ENCODE measurements around the gene RAB39B.
A peak's percentile ranks its signal among the peaks of the same experiment; 100 is the strongest.
"Not testable (repeated sequence)": the region's sequence is repeated elsewhere in the genome, so short reads cannot be mapped to it uniquely, and the experiment has no call there.

Gene RAB39B

GRCh38 chrX:155247497-155247896, 16.8 kb downstream of the RAB39B start:
- Histone ChIP-seq H3K4me1 (ENCODE audit: control insufficient read depth in 2 of 2, insufficient read depth in 2 of 2, low read length in 2 of 2) (no peaks in the 10 kb centered on the region), H3K27me3 (ENCODE audit: control insufficient read depth in 2 of 2, insufficient read depth in 2 of 2, low read length in 2 of 2) (no peaks in the 10 kb centered on the region), H3K4me3 (ENCODE audit: low read length in 2 of 2) (no peak overlapping the region), H3K36me3 (ENCODE audit: control insufficient read depth in 2 of 2, insufficient read depth in 2 of 2, low read length in 2 of 2) (no peaks in the 10 kb centered on the region), H3K9me3 (ENCODE audit: control insufficient read depth in 2 of 2, low read length in 2 of 2) (no peaks in the 10 kb centered on the region), H3K27ac (ENCODE audit: low read depth in 2 of 2, low read length in 2 of 2) (no peak overlapping the region), H3K9ac (ENCODE audit: low read depth in 1 of 2, low read length in 2 of 2) (no peak overlapping the region)

GRCh38 chrX:155246748-155247147, 17.5 kb downstream of the RAB39B start:
- no peaks in the 10 kb centered on the region for H3K36me3 ChIP-seq (ENCODE audit: control insufficient read depth in 2 of 2, insufficient read depth in 2 of 2, low read length in 2 of 2)
- H3K9me3 ChIP-seq (ENCODE audit: control insufficient read depth in 2 of 2, low read length in 2 of 2), result no peaks in the 10 kb centered on the region
- H3K27me3 ChIP-seq (ENCODE audit: control insufficient read depth in 2 of 2, insufficient read depth in 2 of 2, low read length in 2 of 2), result no peaks in the 10 kb centered on the region
- no peak overlapping the region for H3K4me3 ChIP-seq (ENCODE audit: low read length in 2 of 2)
- H3K27ac ChIP-seq (ENCODE audit: low read depth in 2 of 2, low read length in 2 of 2), result no peak overlapping the region
- H3K9ac ChIP-seq (ENCODE audit: low read depth in 1 of 2, low read length in 2 of 2), result no peak overlapping the region
- no peaks in the 10 kb centered on the region for H3K4me1 ChIP-seq (ENCODE audit: control insufficient read depth in 2 of 2, insufficient read depth in 2 of 2, low read length in 2 of 2)

GRCh38 chrX:155242300-155242699, 22.0 kb downstream of the RAB39B start:
- Histone ChIP-seq H3K4me1 (ENCODE audit: control insufficient read depth in 2 of 2, insufficient read depth in 2 of 2, low read length in 2 of 2) (no peaks in the 10 kb centered on the region), H3K9me3 (ENCODE audit: control insufficient read depth in 2 of 2, low read length in 2 of 2) (no peaks in the 10 kb centered on the region), H3K27ac (ENCODE audit: low read depth in 2 of 2, low read length in 2 of 2) (no peak overlapping the region), H3K4me3 (ENCODE audit: low read length in 2 of 2) (no peak overlapping the region), H3K27me3 (ENCODE audit: control insufficient read depth in 2 of 2, insufficient read depth in 2 of 2, low read length in 2 of 2) (no peaks in the 10 kb centered on the region), H3K9ac (ENCODE audit: low read depth in 1 of 2, low read length in 2 of 2) (no peak overlapping the region), H3K36me3 (ENCODE audit: control insufficient read depth in 2 of 2, insufficient read depth in 2 of 2, low read length in 2 of 2) (peaks cover 2 to 7% of the 10 kb centered on the region in 2 donors)

GRCh38 chrX:155237719-155238118, 26.6 kb downstream of the RAB39B start:
- Histone ChIP-seq H3K27me3 (ENCODE audit: control insufficient read depth in 2 of 2, insufficient read depth in 2 of 2, low read length in 2 of 2) (no peaks in the 10 kb centered on the region), H3K9ac (ENCODE audit: low read depth in 1 of 2, low read length in 2 of 2) (no peak overlapping the region), H3K4me3 (ENCODE audit: low read length in 2 of 2) (no peak overlapping the region), H3K36me3 (ENCODE audit: control insufficient read depth in 2 of 2, insufficient read depth in 2 of 2, low read length in 2 of 2) (peaks cover 6 to 7% of the 10 kb centered on the region in 2 donors), H3K27ac (ENCODE audit: low read depth in 2 of 2, low read length in 2 of 2) (no peak overlapping the region), H3K4me1 (ENCODE audit: control insufficient read depth in 2 of 2, insufficient read depth in 2 of 2, low read length in 2 of 2) (no peaks in the 10 kb centered on the region), H3K9me3 (ENCODE audit: control insufficient read depth in 2 of 2, low read length in 2 of 2) (no peaks in the 10 kb centered on the region)

- Histone ChIP-seq H3K36me3 (ENCODE audit: control insufficient read depth in 2 of 2, insufficient read depth in 2 of 2, low read length in 2 of 2) (peaks cover 7 to 10% of the 10 kb centered on the region in 2 donors), H3K27me3 (ENCODE audit: control insufficient read depth in 2 of 2, insufficient read depth in 2 of 2, low read length in 2 of 2) (no peaks in the 10 kb centered on the region), H3K4me3 (ENCODE audit: low read length in 2 of 2) (no peak overlapping the region), H3K4me1 (ENCODE audit: control insufficient read depth in 2 of 2, insufficient read depth in 2 of 2, low read length in 2 of 2) (no peaks in the 10 kb centered on the region), H3K9ac (ENCODE audit: low read depth in 1 of 2, low read length in 2 of 2) (no peak overlapping the region), H3K9me3 (ENCODE audit: control insufficient read depth in 2 of 2, low read length in 2 of 2) (no peaks in the 10 kb centered on the region), H3K27ac (ENCODE audit: low read depth in 2 of 2, low read length in 2 of 2) (no peak overlapping the region)
Observed at GRCh38 chrX:155235891-155236290, 28.4 kb downstream of the RAB39B start.

- Histone ChIP-seq H3K36me3 (ENCODE audit: control insufficient read depth in 2 of 2, insufficient read depth in 2 of 2, low read length in 2 of 2) (peaks cover 18 to 21% of the 10 kb centered on the region in 2 donors), H3K9ac (ENCODE audit: low read depth in 1 of 2, low read length in 2 of 2) (no peak overlapping the region)
Observed at GRCh38 chrX:155231163-155231562, 33.1 kb downstream of the RAB39B start.

GRCh38 chrX:155225774-155226173, 38.5 kb downstream of the RAB39B start:
- no peaks in the 10 kb centered on the region for H3K4me1 ChIP-seq (ENCODE audit: control insufficient read depth in 2 of 2, insufficient read depth in 2 of 2, low read length in 2 of 2)
- H3K36me3 ChIP-seq (ENCODE audit: control insufficient read depth in 2 of 2, insufficient read depth in 2 of 2, low read length in 2 of 2), result peaks cover 15 to 21% of the 10 kb centered on the region in 2 donors
- no peaks in the 10 kb centered on the region for H3K9me3 ChIP-seq (ENCODE audit: control insufficient read depth in 2 of 2, low read length in 2 of 2)
- no peaks in the 10 kb centered on the region for H3K27me3 ChIP-seq (ENCODE audit: control insufficient read depth in 2 of 2, insufficient read depth in 2 of 2, low read length in 2 of 2)
- H3K9ac ChIP-seq (ENCODE audit: low read depth in 1 of 2, low read length in 2 of 2), result no peak overlapping the region
- H3K4me3 ChIP-seq (ENCODE audit: low read length in 2 of 2), result no peak overlapping the region
- no peak overlapping the region for H3K27ac ChIP-seq (ENCODE audit: low read depth in 2 of 2, low read length in 2 of 2)

More at GRCh38 chrX:155231163-155231562, 33.1 kb downstream of the RAB39B start:
- Histone ChIP-seq H3K9me3 (ENCODE audit: control insufficient read depth in 2 of 2, low read length in 2 of 2) (no peaks in the 10 kb centered on the region), H3K27me3 (ENCODE audit: control insufficient read depth in 2 of 2, insufficient read depth in 2 of 2, low read length in 2 of 2) (no peaks in the 10 kb centered on the region), H3K27ac (ENCODE audit: low read depth in 2 of 2, low read length in 2 of 2) (no peak overlapping the region), H3K4me1 (ENCODE audit: control insufficient read depth in 2 of 2, insufficient read depth in 2 of 2, low read length in 2 of 2) (no peaks in the 10 kb centered on the region), H3K4me3 (ENCODE audit: low read length in 2 of 2) (no peak overlapping the region)

- not testable (repeated sequence) for H3K9me3 ChIP-seq (ENCODE audit: control insufficient read depth in 2 of 2, low read length in 2 of 2); H3K9ac ChIP-seq (ENCODE audit: low read depth in 1 of 2, low read length in 2 of 2); H3K4me3 ChIP-seq (ENCODE audit: low read length in 2 of 2); H3K27ac ChIP-seq (ENCODE audit: low read depth in 2 of 2, low read length in 2 of 2); H3K27me3 ChIP-seq (ENCODE audit: control insufficient read depth in 2 of 2, insufficient read depth in 2 of 2, low read length in 2 of 2); H3K4me1 ChIP-seq (ENCODE audit: control insufficient read depth in 2 of 2, insufficient read depth in 2 of 2, low read length in 2 of 2)
- peaks cover 11% of the 10 kb centered on the region in 2 donors for H3K36me3 ChIP-seq (ENCODE audit: control insufficient read depth in 2 of 2, insufficient read depth in 2 of 2, low read length in 2 of 2)
Observed at GRCh38 chrX:155223746-155224145, 40.5 kb downstream of the RAB39B start.

GRCh38 chrX:155221351-155221750, 42.9 kb downstream of the RAB39B start:
- Histone ChIP-seq H3K36me3 (ENCODE audit: control insufficient read depth in 2 of 2, insufficient read depth in 2 of 2, low read length in 2 of 2) (peaks cover 0 to 4% of the 10 kb centered on the region in 2 donors), H3K9ac (ENCODE audit: low read depth in 1 of 2, low read length in 2 of 2) (no peak overlapping the region), H3K27me3 (ENCODE audit: control insufficient read depth in 2 of 2, insufficient read depth in 2 of 2, low read length in 2 of 2) (no peaks in the 10 kb centered on the region), H3K4me3 (ENCODE audit: low read length in 2 of 2) (no peak overlapping the region), H3K27ac (ENCODE audit: low read depth in 2 of 2, low read length in 2 of 2) (no peak overlapping the region), H3K9me3 (ENCODE audit: control insufficient read depth in 2 of 2, low read length in 2 of 2) (no peaks in the 10 kb centered on the region), H3K4me1 (ENCODE audit: control insufficient read depth in 2 of 2, insufficient read depth in 2 of 2, low read length in 2 of 2) (peaks cover 2 to 3% of the 10 kb centered on the region in 2 donors)

GRCh38 chrX:155218777-155219176, 45.5 kb downstream of the RAB39B start:
- H3K4me1 ChIP-seq (ENCODE audit: control insufficient read depth in 2 of 2, insufficient read depth in 2 of 2, low read length in 2 of 2), result peaks cover 2 to 3% of the 10 kb centered on the region in 2 donors
- H3K27ac ChIP-seq (ENCODE audit: low read depth in 2 of 2, low read length in 2 of 2), result no peak overlapping the region
- no peaks in the 10 kb centered on the region for H3K9me3 ChIP-seq (ENCODE audit: control insufficient read depth in 2 of 2, low read length in 2 of 2)
- H3K4me3 ChIP-seq (ENCODE audit: low read length in 2 of 2), result no peak overlapping the region
- peaks cover 0 to 3% of the 10 kb centered on the region in 2 donors for H3K36me3 ChIP-seq (ENCODE audit: control insufficient read depth in 2 of 2, insufficient read depth in 2 of 2, low read length in 2 of 2)
- H3K27me3 ChIP-seq (ENCODE audit: control insufficient read depth in 2 of 2, insufficient read depth in 2 of 2, low read length in 2 of 2), result no peaks in the 10 kb centered on the region
- no peak overlapping the region for H3K9ac ChIP-seq (ENCODE audit: low read depth in 1 of 2, low read length in 2 of 2)

GRCh38 chrX:155216940-155217440, 47.3 kb downstream of the RAB39B start:
- peaks cover 2 to 3% of the 10 kb centered on the region in 2 donors for H3K4me1 ChIP-seq (ENCODE audit: control insufficient read depth in 2 of 2, insufficient read depth in 2 of 2, low read length in 2 of 2)
- peak overlapping the region in 1 of 2 donors; percentile 79 for H3K27ac ChIP-seq (ENCODE audit: low read depth in 2 of 2, low read length in 2 of 2)
- peak overlapping the region; percentile 15 to 69 for H3K9ac ChIP-seq (ENCODE audit: low read depth in 1 of 2, low read length in 2 of 2)
- H3K36me3 ChIP-seq (ENCODE audit: control insufficient read depth in 2 of 2, insufficient read depth in 2 of 2, low read length in 2 of 2), result peaks cover 0 to 3% of the 10 kb centered on the region in 2 donors
- peak overlapping the region; percentile 88 to 91 for H3K4me3 ChIP-seq (ENCODE audit: low read length in 2 of 2)
- no peaks in the 10 kb centered on the region for H3K27me3 ChIP-seq (ENCODE audit: control insufficient read depth in 2 of 2, insufficient read depth in 2 of 2, low read length in 2 of 2)
- no peaks in the 10 kb centered on the region for H3K9me3 ChIP-seq (ENCODE audit: control insufficient read depth in 2 of 2, low read length in 2 of 2)
